Activated T-helper 2 cell treated with anti-CD3 and anti-CD28 coated beads, Interferon-gamma antibody, Interleukin-2, Interleukin-4, amounts not matched to agents 10 μg/mL and 5 μg/mL and 100 μg/mL, durations not matched to agents 14 hours and 24 hours and 36 hours (primary cell): ENCODE measurements around the gene B3GAT3. TPM values are rescaled to one million over a fixed set of nuclear protein-coding genes. Genes with fewer than 3 reads are reported as not detected.
A peak's percentile ranks its signal among the peaks of the same experiment; 100 is the strongest.

Experiments used
- DNase-seq: peaks from one replicate; pipeline ENCODE4 v3.0.0; 2021; ENCODE audit warnings: low spot score
- H3K27ac Mint-ChIP-seq: one replicate; pipeline ENCODE4 v1.8.0; 2021; ENCODE audit warnings: mixed read lengths
- H3K27me3 Mint-ChIP-seq: one replicate; pipeline ENCODE4 v1.8.0; 2021; ENCODE audit warnings: low read depth, mixed read lengths
- H3K36me3 Mint-ChIP-seq: one replicate; pipeline ENCODE4 v1.8.0; 2021; ENCODE audit warnings: low read depth, mixed read lengths
- H3K4me1 Mint-ChIP-seq: one replicate; pipeline ENCODE4 v1.8.0; 2021; ENCODE audit warnings: low read depth, mixed read lengths
- H3K4me3 Mint-ChIP-seq: one replicate; pipeline ENCODE4 v1.8.0; 2021; ENCODE audit warnings: low read depth, mild to moderate bottlenecking, moderate library complexity, mixed read lengths
- H3K9me3 Mint-ChIP-seq: one replicate; pipeline ENCODE4 v1.8.0; 2021; ENCODE audit warnings: mixed read lengths
- intact Hi-C: fragments of 100-400 bp; cut with micrococcal nuclease; formaldehyde crosslinking; loops from one replicate; pipeline ENCODE4 v1.15.1; 2023
- total RNA-seq: library from RNA; stranded (reverse); gene quantifications from 2 replicates; pipeline ENCODE4 v1.2.3, GENCODE V29; 2022

The B3GAT3 gene
- total RNA-seq, 1 donor from 2014 or later = 70.0 TPM

DNA sequence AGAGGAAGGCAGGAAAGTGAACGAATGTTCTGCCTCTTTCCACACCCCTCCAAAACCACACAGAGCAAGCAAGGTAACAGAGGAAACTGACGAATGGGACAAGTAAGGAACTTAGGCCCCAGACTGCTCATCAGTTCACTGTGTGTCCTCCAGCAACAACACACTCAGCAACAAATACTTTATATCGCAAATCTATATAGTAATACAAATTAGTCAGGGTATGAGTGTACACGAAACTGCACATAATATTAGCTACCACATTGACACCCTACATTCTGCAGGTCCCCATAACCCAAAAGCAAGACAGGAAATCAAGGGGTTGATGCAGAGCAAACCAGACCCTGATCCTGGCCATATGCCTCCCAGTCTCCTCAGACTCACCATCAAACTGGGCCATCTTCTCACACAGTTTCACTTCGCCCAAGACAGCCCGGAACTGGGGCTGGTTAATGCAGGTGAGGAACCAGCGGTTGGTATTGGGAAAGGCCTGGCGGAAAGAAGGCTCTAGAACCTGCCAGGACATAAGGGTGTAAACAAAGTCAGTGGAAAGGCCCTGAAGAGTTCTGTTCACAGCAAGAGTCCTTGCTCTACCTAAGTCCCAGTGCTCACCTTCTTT lies 54.7 kb downstream of the B3GAT3 start:
- H3K4me3 Mint-ChIP-seq = no peak overlapping the region
- H3K27ac Mint-ChIP-seq = peak overlapping the region; percentile 71
- no peaks in the 10 kb centered on the region for H3K27me3 Mint-ChIP-seq
- peaks cover 80% of the 10 kb centered on the region for H3K36me3 Mint-ChIP-seq
- H3K4me1 Mint-ChIP-seq = peaks cover 37% of the 10 kb centered on the region
- intact Hi-C loops = no loop called here
- DNase-seq = no peak
- H3K9me3 Mint-ChIP-seq = no peaks in the 10 kb centered on the region

GRCh38 chr11:62566247-62566646 lies 55.5 kb downstream of the B3GAT3 start:
- Mint-ChIP-seq H3K9me3 (no peaks in the 10 kb centered on the region), H3K4me1 (peaks cover 34% of the 10 kb centered on the region), H3K27me3 (no peaks in the 10 kb centered on the region), H3K4me3 (no peak overlapping the region), H3K27ac (no peak overlapping the region), H3K36me3 (peaks cover 78% of the 10 kb centered on the region)
- intact Hi-C loops = no loop called here
- DNase-seq = no peak

Other genes starting within 250 kb of the B3GAT3 start
- gene SCGB1A1, start 203.0 kb downstream of the B3GAT3 start, total RNA-seq = not detected in 2 replicates
- gene AHNAK, start 75.2 kb downstream of the B3GAT3 start, total RNA-seq = 105 and 108 TPM in 2 replicates
- gene EEF1G, start 48.1 kb downstream of the B3GAT3 start, total RNA-seq = 1,369 and 1,395 TPM in 2 replicates
- gene TUT1, start 30.5 kb downstream of the B3GAT3 start, total RNA-seq = 29.9 and 41.7 TPM in 2 replicates
- 201 and 215 TPM in 2 replicates for gene MTA2, start 20.1 kb downstream of the B3GAT3 start, total RNA-seq
- 144 and 146 TPM in 2 replicates for gene EML3, start 9.2 kb downstream of the B3GAT3 start, total RNA-seq
- gene ROM1, start 8.7 kb downstream of the B3GAT3 start, total RNA-seq = 1.4 and 2.8 TPM in 2 replicates
- gene GANAB, start 24.6 kb upstream of the B3GAT3 start, total RNA-seq = 274 and 279 TPM in 2 replicates
- gene INTS5, start 31.3 kb upstream of the B3GAT3 start, total RNA-seq = 35.2 and 35.7 TPM in 2 replicates
- gene C11orf98, start 43.2 kb upstream of the B3GAT3 start, total RNA-seq = 118 and 130 TPM in 2 replicates
- gene CSKMT, start 43.3 kb upstream of the B3GAT3 start, total RNA-seq = 45.4 and 47.2 TPM in 2 replicates
- gene UQCC3, start 49.7 kb upstream of the B3GAT3 start, total RNA-seq = 8.0 and 9.5 TPM in 2 replicates
- gene LBHD1, start 50.3 kb upstream of the B3GAT3 start, total RNA-seq = 21.4 and 21.7 TPM in 2 replicates
- gene UBXN1, start 57.1 kb upstream of the B3GAT3 start, total RNA-seq = 119 and 127 TPM in 2 replicates
- gene LRRN4CL, start 67.5 kb upstream of the B3GAT3 start, total RNA-seq = 0.18 and 0.23 TPM in 2 replicates
- gene BSCL2, start 85.4 kb upstream of the B3GAT3 start, total RNA-seq = 28.7 and 32.8 TPM in 2 replicates
- not detected in 2 replicates for gene GNG3, start 85.7 kb upstream of the B3GAT3 start, total RNA-seq
- gene HNRNPUL2, start 105.5 kb upstream of the B3GAT3 start, total RNA-seq = 62.6 and 63.5 TPM in 2 replicates
- 35.4 and 39.4 TPM in 2 replicates for gene TTC9C, start 106.5 kb upstream of the B3GAT3 start, total RNA-seq
- 7.3 and 9.3 TPM in 2 replicates for gene ZBTB3, start 132.2 kb upstream of the B3GAT3 start, total RNA-seq
- gene POLR2G, start 139.6 kb upstream of the B3GAT3 start, total RNA-seq = 122 and 128 TPM in 2 replicates
- gene TAF6L, start 149.4 kb upstream of the B3GAT3 start, total RNA-seq = 17.6 and 21.0 TPM in 2 replicates
- gene TMEM179B, start 165.4 kb upstream of the B3GAT3 start, total RNA-seq = 34.6 and 35.9 TPM in 2 replicates
- gene TMEM223, start 170.0 kb upstream of the B3GAT3 start, total RNA-seq = 13.4 and 14.0 TPM in 2 replicates
- 134 and 139 TPM in 2 replicates for gene NXF1, start 183.5 kb upstream of the B3GAT3 start, total RNA-seq
- gene STX5, start 210.1 kb upstream of the B3GAT3 start, total RNA-seq = 37.4 and 41.9 TPM in 2 replicates
- 1.2 TPM in 1 of 2 replicates, not detected in the other for gene TEX54, start 210.9 kb upstream of the B3GAT3 start, total RNA-seq
- gene WDR74, start 217.6 kb upstream of the B3GAT3 start, total RNA-seq = 109 and 112 TPM in 2 replicates